ENCODE results near the gene PLXNA4. TPM values are rescaled to one million over a fixed set of nuclear protein-coding genes. Genes with fewer than 3 reads are reported as not detected.

Gene PLXNA4
- total and polyA plus RNA-seq, 8 donors: 0.19 to 1.6 (median 0.47) TPM

- no peak for TF ChIP-seq CTCF (IDR thresholded peaks at IDR 0.05)
- 83 to 85% methylated on average over 3 of the region's 3 CpGs for WGBS, 2 donors
- FAIRE-seq: no peak
- no peaks in the 10 kb centered on the region for H3K36me3 ChIP-seq
- no peaks in the 10 kb centered on the region for H3K9me3 ChIP-seq
- H3K4me3 ChIP-seq: no peak overlapping the region
- ATAC-seq: no peak
- no peaks in the 10 kb centered on the region for H3K27me3 ChIP-seq
- no peaks in the 10 kb centered on the region for H3K4me1 ChIP-seq
- intact Hi-C loops (cut with DNase I): no loop called here
- H3K27ac ChIP-seq: no peak overlapping the region
- DNase-seq: no peak
Observed at GRCh38 chr7:132528695-132529094, 47.6 kb downstream of the PLXNA4 start.

GRCh38 chr7:132527467-132528410, 48.5 kb downstream of the PLXNA4 start:
- FAIRE-seq (no peak), ATAC-seq (peak in 1 of 4 donors; percentile 31), DNase-seq (no peak)
- TF ChIP-seq CTCF (IDR thresholded peaks at IDR 0.05): no peak
- no peaks in the 10 kb centered on the region for H3K4me1 ChIP-seq
- no peak overlapping the region for H3K4me3 ChIP-seq
- 54 to 60% methylated on average over 17 of the region's 17 CpGs for WGBS, 2 donors
- intact Hi-C loops (cut with DNase I): no loop called here
- H3K36me3 ChIP-seq: no peaks in the 10 kb centered on the region
- no peaks in the 10 kb centered on the region for H3K27me3 ChIP-seq
- no peaks in the 10 kb centered on the region for H3K9me3 ChIP-seq
- no peak overlapping the region for H3K27ac ChIP-seq

GRCh38 chr7:132526111-132526740, 50.0 kb downstream of the PLXNA4 start:
- DNase-seq (no peak), FAIRE-seq (no peak), ATAC-seq (no peak)
- no peaks in the 10 kb centered on the region for H3K36me3 ChIP-seq
- H3K9me3 ChIP-seq: no peaks in the 10 kb centered on the region
- no peaks in the 10 kb centered on the region for H3K27me3 ChIP-seq
- H3K4me3 ChIP-seq: no peak overlapping the region
- no peak overlapping the region for H3K27ac ChIP-seq
- no peak for TF ChIP-seq CTCF (IDR thresholded peaks at IDR 0.05)
- no peaks in the 10 kb centered on the region for H3K4me1 ChIP-seq
- WGBS, 2 donors: 76 to 78% methylated on average over 7 of the region's 7 CpGs
- intact Hi-C loops (cut with DNase I): no loop called here

- no peaks in the 10 kb centered on the region for H3K4me1 ChIP-seq
- FAIRE-seq (no peak), DNase-seq (no peak), ATAC-seq (no peak)
- H3K4me3 ChIP-seq: no peak overlapping the region
- H3K9me3 ChIP-seq: no peaks in the 10 kb centered on the region
- intact Hi-C loops (cut with DNase I): no loop called here
- no peak overlapping the region for H3K27ac ChIP-seq
- no peaks in the 10 kb centered on the region for H3K27me3 ChIP-seq
- no peak for TF ChIP-seq CTCF (IDR thresholded peaks at IDR 0.05)
- no peaks in the 10 kb centered on the region for H3K36me3 ChIP-seq
- WGBS, 2 donors: 66 to 69% methylated on average over 5 of the region's 5 CpGs
Observed at GRCh38 chr7:132521423-132521822, 54.8 kb downstream of the PLXNA4 start.

Measured in pancreas (tissue), 10 donors.